ENCODE measurements around the gene OR51B5. TPM values are rescaled to one million over a fixed set of nuclear protein-coding genes. Genes with fewer than 3 reads are reported as not detected.
"Not testable (repeated sequence)": the region's sequence is repeated elsewhere in the genome, so short reads cannot be mapped to it uniquely, and the experiment has no call there.

OR51B5 gene
- not detected in 2 replicates for total RNA-seq

- no peak for DNase-seq (ENCODE audit: low read depth in 2 of 2)
These were observed at the start of gene OR51B5 for GRCh38 chr11:5343474-5344335. Gene OR51B5 (minus strand): TSS chr11:5343524. CDS start chr11:5343524, 0 bp downstream.

DNA sequence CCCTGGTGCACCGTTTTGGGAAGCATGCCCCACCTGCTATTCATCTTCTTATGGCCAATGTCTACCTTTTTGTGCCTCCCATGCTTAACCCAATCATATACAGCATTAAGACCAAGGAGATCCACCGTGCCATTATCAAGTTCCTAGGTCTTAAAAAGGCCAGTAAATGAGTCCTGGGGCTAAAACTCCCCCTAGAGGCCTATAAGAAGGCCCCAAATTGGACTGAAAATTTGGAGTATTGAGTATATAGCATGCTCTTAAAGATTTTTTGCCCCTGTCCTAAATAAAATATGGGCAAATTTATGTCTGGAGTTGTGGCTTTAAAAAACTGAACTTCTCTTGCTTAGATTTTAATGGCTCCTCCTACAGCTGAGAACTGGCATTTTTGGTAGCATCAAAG, 46.9 kb upstream of the OR51B5 start:
- no peak for DNase-seq (ENCODE audit: low read depth in 2 of 2)

DNA sequence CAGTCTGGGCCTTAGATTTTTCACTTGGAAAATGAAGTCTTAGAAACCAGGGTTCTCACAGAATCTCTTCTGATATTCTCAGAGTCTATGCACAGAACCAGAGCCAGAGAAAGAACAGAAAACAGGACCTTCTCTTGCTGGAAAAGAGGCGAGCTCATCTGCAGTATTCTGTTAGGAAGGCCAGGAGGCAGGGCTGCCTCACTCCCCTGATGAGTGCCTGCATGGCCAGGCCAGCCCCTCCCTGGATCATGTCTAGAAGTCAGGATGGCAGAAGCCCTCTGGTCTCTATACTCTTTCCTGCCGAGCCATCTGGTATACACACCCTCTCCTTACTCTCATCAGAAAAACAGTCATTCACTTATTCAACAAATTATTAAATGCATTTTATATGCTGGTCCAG, 41.0 kb upstream of the OR51B5 start:
- no peak for DNase-seq (ENCODE audit: low read depth in 2 of 2)

DNA sequence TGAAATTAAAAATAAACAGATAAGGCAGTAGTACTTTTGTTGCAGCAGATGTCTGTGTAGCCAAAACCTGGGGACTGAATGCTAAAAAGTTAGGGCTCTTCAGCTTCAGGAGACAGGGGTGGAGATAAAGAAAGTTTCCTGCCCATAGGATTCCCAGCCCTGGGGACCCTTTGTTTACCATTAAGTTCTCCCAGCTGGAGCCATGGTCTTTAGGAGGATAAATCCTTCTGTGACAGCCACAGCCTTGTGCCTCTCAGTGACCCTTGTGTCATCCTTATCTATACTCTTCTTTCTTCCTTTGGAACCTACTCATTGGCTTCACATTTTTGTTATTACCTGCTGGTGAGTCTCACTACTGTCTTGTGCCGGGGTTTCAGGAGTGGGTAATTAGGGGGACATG, 40.3 kb upstream of the OR51B5 start, which contains the start of gene OR51M1:
TSS of gene OR51M1 (plus strand) at position 237 of the 400 bp plus-strand sequence. CDS start 5,587 bp downstream, outside the sequence.
- no peak for DNase-seq (ENCODE audit: low read depth in 2 of 2)

DNA sequence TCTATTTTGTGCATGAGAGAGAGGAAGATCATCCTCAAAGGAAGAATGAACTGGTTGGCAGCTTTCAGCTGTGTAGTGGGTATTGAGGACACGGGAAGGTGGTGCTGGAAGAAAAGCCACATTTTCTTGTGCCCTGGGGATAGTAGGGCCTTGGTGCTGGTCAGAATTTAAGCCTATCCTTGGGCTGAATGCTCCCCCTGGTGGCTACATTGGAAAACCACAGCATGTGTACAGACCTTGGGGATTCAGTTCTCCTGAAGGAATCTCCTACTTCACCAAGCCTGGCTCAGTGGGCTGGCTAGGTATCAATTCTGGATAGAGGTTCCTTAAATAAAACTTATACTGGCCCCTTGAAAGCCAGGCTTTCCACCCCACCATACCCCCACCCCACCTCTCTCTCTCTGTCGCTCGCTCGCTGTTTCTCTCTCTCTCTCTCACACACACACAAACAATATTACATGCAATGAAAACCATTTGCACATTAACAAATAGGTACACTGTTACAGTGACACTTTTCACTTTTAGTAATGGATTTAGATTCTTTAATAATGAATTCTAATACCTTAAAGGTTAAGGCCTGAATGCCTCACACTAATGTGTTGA, 37.5 kb upstream of the OR51B5 start:
- DNase-seq (ENCODE audit: low read depth in 2 of 2), result peak; percentile 71 to 76

DNA sequence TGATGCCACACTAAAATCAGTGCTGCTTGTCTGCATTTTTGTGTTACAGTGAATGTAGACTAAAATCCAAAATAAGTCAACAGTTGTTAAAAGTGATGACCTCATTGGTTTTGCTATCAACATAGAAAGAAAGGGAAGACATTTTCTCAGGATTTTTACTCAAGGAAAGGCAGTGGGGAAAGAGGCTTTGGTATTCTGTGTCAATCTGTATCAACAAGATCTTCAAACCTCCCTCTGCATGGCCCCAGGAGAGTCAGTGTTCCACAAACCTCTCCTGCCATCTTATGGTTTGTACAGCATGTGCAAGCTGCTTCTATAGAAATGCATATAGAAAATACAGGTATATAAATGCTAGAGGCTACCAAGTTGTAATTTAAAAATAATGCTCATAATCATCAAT, 26.5 kb upstream of the OR51B5 start:
- peak; percentile 27 to 47 for DNase-seq (ENCODE audit: low read depth in 2 of 2)

GRCh38 chr11:5368502-5369043, 25.2 kb upstream of the OR51B5 start:
- no peak for DNase-seq (ENCODE audit: low read depth in 2 of 2)

DNA sequence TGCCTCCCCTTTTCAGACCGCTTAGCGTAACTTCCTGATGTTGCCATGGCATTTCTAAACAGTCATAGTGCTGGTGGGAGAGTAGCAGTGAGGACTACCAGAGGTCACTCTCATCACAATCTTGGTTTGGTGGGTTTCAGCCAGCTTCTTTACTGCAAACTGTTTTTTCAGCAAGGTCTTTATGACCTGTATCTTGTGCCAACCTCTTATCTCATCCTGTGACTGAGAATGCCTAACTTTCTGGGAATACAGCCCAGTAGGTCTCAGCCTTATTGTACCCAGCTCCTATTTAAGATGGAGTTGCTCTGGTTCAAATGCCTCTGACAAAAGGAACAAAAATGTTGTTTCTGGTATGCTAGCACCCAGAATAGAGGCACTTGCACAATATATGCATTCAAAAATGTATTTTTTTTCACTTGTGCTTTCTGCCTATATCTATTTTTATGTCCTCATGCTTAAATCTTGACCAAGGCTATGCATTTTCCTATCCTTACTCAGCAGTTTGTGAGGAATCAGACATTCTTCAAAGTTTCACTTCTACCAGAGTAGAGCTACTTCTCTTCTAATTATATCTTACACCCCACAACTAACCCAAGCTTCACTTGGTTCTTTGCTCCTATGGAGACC, 24.2 kb upstream of the OR51B5 start:
- peak; percentile 52 to 65 for DNase-seq (ENCODE audit: low read depth in 2 of 2)

DNA sequence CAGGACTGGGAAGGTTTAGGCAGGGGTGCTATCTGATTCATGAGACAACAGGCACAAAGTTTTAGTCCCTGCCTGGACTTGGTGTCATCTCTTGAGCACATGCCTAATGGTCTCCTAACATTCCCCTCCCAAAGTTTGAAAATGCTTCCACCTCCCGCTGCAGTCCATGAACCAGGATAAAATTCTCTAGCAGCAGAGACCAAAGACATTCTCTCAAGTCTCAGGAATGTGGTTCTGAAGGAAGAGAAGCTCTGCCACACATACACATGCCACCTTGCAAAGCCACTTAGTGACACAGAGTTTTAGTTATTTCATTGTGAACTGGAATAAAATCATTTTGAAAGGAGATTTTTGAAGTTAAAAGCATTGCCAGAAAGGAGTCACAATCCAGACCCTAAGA, 23.5 kb upstream of the OR51B5 start:
- peak in 1 of 2 donors; percentile 10 for DNase-seq (ENCODE audit: low read depth in 2 of 2)

DNA sequence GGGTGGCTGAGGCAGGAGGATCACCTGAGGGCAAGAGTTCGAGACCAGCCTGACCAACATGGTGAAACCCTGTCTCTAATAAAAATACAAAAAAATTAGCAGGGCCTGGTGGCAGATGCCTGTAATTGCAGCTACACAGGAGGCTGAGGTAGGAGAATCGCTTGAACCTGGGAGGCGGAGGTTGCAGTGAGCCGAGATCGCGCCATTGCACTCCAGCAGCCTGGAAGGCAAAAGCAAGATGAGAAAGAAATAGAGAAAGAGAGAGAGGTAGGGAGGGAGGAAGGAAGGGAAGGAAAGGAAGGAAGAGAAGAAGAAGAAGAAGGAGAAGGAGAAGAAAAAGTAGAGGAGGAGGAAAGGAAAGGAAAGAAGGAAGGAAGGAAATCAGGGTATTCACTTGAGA, 23.0 kb upstream of the OR51B5 start:
- DNase-seq (ENCODE audit: low read depth in 2 of 2), result not testable (repeated sequence)

- peak; percentile 16 to 72 for DNase-seq (ENCODE audit: low read depth in 2 of 2)
These were observed 20.9 kb upstream of the OR51B5 start for GRCh38 chr11:5364214-5364613.

GRCh38 chr11:5363679-5364078, 20.4 kb upstream of the OR51B5 start:
- no peak for DNase-seq (ENCODE audit: low read depth in 2 of 2)

- no peak for DNase-seq (ENCODE audit: low read depth in 2 of 2)
These were observed 18.8 kb upstream of the OR51B5 start for GRCh38 chr11:5362017-5362625.

- DNase-seq (ENCODE audit: low read depth in 2 of 2), result not testable (repeated sequence)
These were observed 12.7 kb upstream of the OR51B5 start for GRCh38 chr11:5356031-5356430.

GRCh38 chr11:5351208-5351607, 7.9 kb upstream of the OR51B5 start, which contains the start of gene OR51B6:
Gene OR51B6 (plus strand): TSS chr11:5351508. CDS start chr11:5351508, 0 bp downstream.
- DNase-seq (ENCODE audit: low read depth in 2 of 2), result no peak

- no peak for DNase-seq (ENCODE audit: low read depth in 2 of 2)
These were observed 6.2 kb upstream of the OR51B5 start for GRCh38 chr11:5349550-5349949.

DNA sequence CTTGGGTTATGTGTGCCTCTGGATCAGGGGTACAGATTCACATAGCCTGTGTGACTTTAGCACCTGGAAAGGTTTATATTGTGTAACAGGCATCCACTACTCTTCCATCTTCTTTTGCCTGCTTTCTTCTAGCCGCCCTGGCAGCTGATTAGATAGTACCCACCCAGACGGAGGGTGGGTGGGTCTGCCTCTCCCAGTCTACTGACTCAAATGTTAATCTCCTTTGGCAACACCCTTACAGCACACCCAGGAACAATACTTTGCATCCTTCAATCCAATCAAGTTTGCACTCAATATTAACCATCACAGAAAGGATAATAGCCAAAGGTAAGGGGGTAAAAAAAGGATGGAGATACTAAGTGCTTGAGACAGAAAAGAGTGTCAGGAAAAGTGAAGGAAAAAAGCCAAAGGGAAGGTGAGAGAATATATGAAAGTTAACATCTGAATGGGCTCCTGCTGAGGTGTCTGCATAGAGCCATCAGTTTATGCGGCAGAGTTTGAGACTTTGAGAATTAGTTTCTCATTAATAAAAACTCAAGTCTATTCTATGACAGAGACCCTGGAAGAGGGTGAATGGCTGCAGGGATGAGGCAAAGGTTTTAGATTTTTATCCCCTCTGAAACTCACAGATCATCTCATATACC, 5.3 kb upstream of the OR51B5 start:
- no peak for DNase-seq (ENCODE audit: low read depth in 2 of 2)

- no peak for DNase-seq (ENCODE audit: low read depth in 2 of 2)
These were observed 2.5 kb upstream of the OR51B5 start for GRCh38 chr11:5345831-5346230.

- DNase-seq (ENCODE audit: low read depth in 2 of 2), result no peak
These were observed 3.5 kb downstream of the OR51B5 start for GRCh38 chr11:5339771-5340322.

GRCh38 chr11:5337253-5337652, 6.1 kb downstream of the OR51B5 start:
- DNase-seq (ENCODE audit: low read depth in 2 of 2), result not testable (repeated sequence)

DNA sequence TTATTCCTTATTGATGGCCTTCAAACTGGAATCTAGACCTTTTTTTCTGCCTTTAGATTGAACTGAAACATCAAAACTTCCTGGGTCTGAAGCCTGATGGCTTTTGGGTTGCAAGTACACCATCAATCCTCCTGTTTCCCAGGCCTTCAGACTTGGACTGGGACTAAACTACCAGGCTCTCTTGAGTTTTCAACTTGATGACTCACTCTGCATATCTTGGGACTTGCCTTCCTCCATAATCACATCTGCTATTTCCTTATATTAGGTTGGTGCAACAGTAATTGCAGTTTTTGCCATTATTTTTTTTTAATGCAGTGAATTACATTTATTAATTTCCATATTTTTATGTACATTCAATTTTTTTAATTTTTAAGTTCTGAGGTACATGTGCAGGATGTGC, 7.0 kb downstream of the OR51B5 start:
- DNase-seq (ENCODE audit: low read depth in 2 of 2), result peak in 1 of 2 donors; percentile 27

Measured in lung microvascular endothelial cell (primary cell).